Renal cortical epithelial cell (primary cell): ENCODE measurements around the gene MARS1. TPM values are rescaled to one million over a fixed set of nuclear protein-coding genes. Genes with fewer than 3 reads are reported as not detected.

ENCODE experiments used
- DNase-seq: peaks from one replicate; pipeline ENCODE4 v3.0.0-alpha.2; 2011; ENCODE audit warnings: low read depth
- total RNA-seq: library from RNA; depleted of rRNA; stranded (reverse); fragments of >200 nt; gene quantifications from 2 replicates; pipeline ENCODE4 v1.2.3, GENCODE V29; 2014

The MARS1 gene
- total RNA-seq, 1 donor from 2014 or later, result 134 TPM

- no peak for DNase-seq
Measured at GRCh38 chr12:57473392-57473791, 14.5 kb upstream of the MARS1 start.

- DNase-seq, result no peak
Measured at GRCh38 chr12:57473886-57474285, 14.0 kb upstream of the MARS1 start.

- DNase-seq, result no peak
Measured at GRCh38 chr12:57474430-57474829, 13.4 kb upstream of the MARS1 start.

GRCh38 chr12:57474862-57475261, 13.0 kb upstream of the MARS1 start:
- DNase-seq, result no peak

GRCh38 chr12:57475271-57476161, 12.4 kb upstream of the MARS1 start:
- no peak for DNase-seq

GRCh38 chr12:57476162-57476992, 11.5 kb upstream of the MARS1 start:
- DNase-seq, result no peak

- DNase-seq, result no peak
Measured at GRCh38 chr12:57476993-57477709, 10.7 kb upstream of the MARS1 start.

- no peak for DNase-seq
Measured at GRCh38 chr12:57477710-57478681, 9.9 kb upstream of the MARS1 start.

- DNase-seq, result no peak
Measured at GRCh38 chr12:57479043-57479375, 8.9 kb upstream of the MARS1 start.

- DNase-seq, result no peak
Measured at GRCh38 chr12:57479376-57480115, 8.3 kb upstream of the MARS1 start, which contains the start of gene ARHGAP9. Gene ARHGAP9, minus strand, starts transcription at chr12:57479866. Its CDS starts 460 bp downstream, at chr12:57479406.

- DNase-seq, result no peak
Measured at GRCh38 chr12:57481671-57482070, 6.2 kb upstream of the MARS1 start.

- peak; percentile 72 for DNase-seq
Measured at GRCh38 chr12:57483466-57483865, 4.4 kb upstream of the MARS1 start.

GRCh38 chr12:57485695-57486094, 2.2 kb upstream of the MARS1 start:
- no peak for DNase-seq

GRCh38 chr12:57487055-57487596, 742 bp upstream of the MARS1 start:
- no peak for DNase-seq

- DNase-seq, result no peak
Measured at GRCh38 chr12:57488402-57489156, 711 bp downstream of the MARS1 start.

- peak; percentile 20 for DNase-seq
Measured at GRCh38 chr12:57489157-57489641, 1.3 kb downstream of the MARS1 start.

GRCh38 chr12:57490126-57490525, 2.3 kb downstream of the MARS1 start:
- no peak for DNase-seq

- no peak for DNase-seq
Measured at GRCh38 chr12:57491393-57492280, 3.8 kb downstream of the MARS1 start.
